Adrenal gland (tissue), 12 donors: Measurements from ENCODE around the gene HSPA13. TPM values are rescaled to one million over a fixed set of nuclear protein-coding genes. Genes with fewer than 3 reads are reported as not detected.

ENCODE experiments used
- DNase-seq, 7 donors: peaks; one replicate each; pipeline ENCODE4 v3.0.0-alpha.2; 2019 to 2020
- H3K27ac ChIP-seq, 5 donors: fragments of 200-600 bp; sonication (generic) in 4 of 5; 1 replicate in 3 of 5; 2 replicates in 2 of 5; pipeline versions ENCODE4 v1.5.1 to v1.8.0; 2016 to 2020; ENCODE audit warnings: mild to moderate bottlenecking in 1 of 5
- H3K27me3 ChIP-seq: fragments of 200-600 bp; 2 replicates; pipeline ENCODE4 v1.8.0; 2021
- H3K36me3 ChIP-seq, 2 donors: fragments of 200-600 bp; replicated peaks in 1 of 2; 1 replicate in 1 of 2; 2 replicates in 1 of 2; pipeline versions ENCODE4 v1.5.1 to v1.8.0; 2018 to 2022
- H3K4me1 ChIP-seq, 2 donors: fragments of 200-600 bp; replicated peaks in 1 of 2; 1 replicate in 1 of 2; 2 replicates in 1 of 2; pipeline versions ENCODE4 v1.5.1 to v1.8.0; 2018 to 2021
- H3K4me3 ChIP-seq, 4 donors: fragments of 200-600 bp; sonication (generic) in 3 of 4; one replicate each; pipeline ENCODE4 v1.5.1; 2016 to 2018
- H3K9me3 ChIP-seq, 3 donors: fragments of 200-600 bp; sonication (generic) in 1 of 3; replicated peaks in 1 of 3; 1 replicate in 2 of 3; 2 replicates in 1 of 3; pipeline versions ENCODE4 v1.5.1 to v1.8.0; 2016 to 2021
- CTCF ChIP-seq, 6 experiments: fragments of 450-650 bp in 4 of 6; fragments of 200-600 bp in 2 of 6; sonication (generic) in 1 of 6; IDR thresholded peaks; 1 replicate in 5 of 6; 2 replicates in 1 of 6; pipeline versions ENCODE4 v1.5.1 to v1.8.0; 2016 to 2021; ENCODE audit warnings: antibody characterized with exemption in 6 of 6, mild to moderate bottlenecking in 2 of 6, moderate library complexity in 1 of 6
- POLR2A ChIP-seq, 2 donors: fragments of 450-650 bp; IDR thresholded peaks; one replicate each; pipeline ENCODE4 v1.6.1; 2017; ENCODE audit warnings: antibody characterized with exemption in 2 of 2, mild to moderate bottlenecking in 2 of 2, moderate library complexity in 1 of 2
- WGBS, 4 donors: extraction: QIAGEN DNeasy Blood & Tissue Kit in 2 of 4; methylation state at CpG; one replicate each; pipeline versions ENCODE4 v1.1.5 to v1.1.7; 2013 to 2017; 5-methylcytosine and 5-hydroxymethylcytosine counted together
- intact Hi-C, 2 donors: fragments of 100-400 bp; cut with DNase I; formaldehyde crosslinking; loops; one replicate each; pipeline versions ENCODE4 v1.14.1 to v1.15.0; 2022 to 2023
- polyA plus RNA-seq, 3 donors: library from polyadenylated mRNA; stranded (reverse); fragments of 200-250 nt in 2 of 3; fragments of 350-450 nt in 1 of 3; fragmentation: Illumina TruSeq in 1 of 3; extraction: RNeasy Lipid Tissue Mini Kit (QIAGEN cat#74804) in 1 of 3; gene quantifications; one replicate each; pipeline ENCODE4 v1.2.3, GENCODE V29; 2013 to 2014
- total RNA-seq, 9 donors: library from RNA; depleted of rRNA in 4 of 9; stranded (reverse); fragments of >200 nt in 4 of 9; fragments of 120-200 nt in 1 of 9; fragmentation: NEBNext Ultra II Directional in 1 of 9; extraction: Animal tissue kit (Norgen Biotek cat#: 25700) in 1 of 9; gene quantifications; one replicate each; pipeline versions ENCODE4 v1.1.0 to v1.2.4, GENCODE V29; 2013 to 2023
- donor health status: healthy with polysubstance abuse.
- donor health status: Bipolar disorder and iron deficiency.
- donor health status: DM: yes; HTN: yes; CAD: no.
- donor health status: DM: no; HTN: no; CAD: no.
- donor health status: DM: no; HTN: no; CAD: no.
- donor health status: DM: yes; HTN: yes; CAD: no.

The HSPA13 gene
- total and polyA plus RNA-seq, 12 donors: 4.3 to 75.4 (median 25.9) TPM

GRCh38 chr21:14388282-14388681, 5.3 kb upstream of the HSPA13 start:
- H3K4me3 ChIP-seq: no peak overlapping the region
- no peak for TF ChIP-seq CTCF (IDR thresholded peaks at IDR 0.05)
- TF ChIP-seq POLR2A (IDR thresholded peaks at IDR 0.05): no peak
- no peaks in the 10 kb centered on the region for H3K27me3 ChIP-seq
- DNase-seq: no peak
- peaks cover 0 to 6% of the 10 kb centered on the region in 2 donors for H3K4me1 ChIP-seq
- intact Hi-C loops: no loop called here
- no peak overlapping the region for H3K27ac ChIP-seq
- 83 to 90% (median 88%) methylated on average over 2 of the region's 2 CpGs for WGBS, 4 donors
- H3K36me3 ChIP-seq: no peaks in the 10 kb centered on the region
- no peaks in the 10 kb centered on the region for H3K9me3 ChIP-seq

GRCh38 chr21:14384453-14384852, 1.5 kb upstream of the HSPA13 start:
- no peaks in the 10 kb centered on the region for H3K27me3 ChIP-seq
- H3K27ac ChIP-seq: peak overlapping the region in 1 of 5 donors; percentile 97
- no peak for TF ChIP-seq CTCF (IDR thresholded peaks at IDR 0.05)
- H3K9me3 ChIP-seq: no peaks in the 10 kb centered on the region
- peaks cover 6 to 26% of the 10 kb centered on the region in 2 donors for H3K4me1 ChIP-seq
- H3K36me3 ChIP-seq: no peaks in the 10 kb centered on the region
- DNase-seq: no peak
- H3K4me3 ChIP-seq: no peak overlapping the region
- intact Hi-C loops: no loop called here
- 83 to 94% (median 87%) methylated on average over 2 of the region's 2 CpGs for WGBS, 4 donors

- WGBS, 4 donors: 3% methylated on average over 20 to 21 of the region's 21 CpGs
- Histone ChIP-seq H3K27ac (peak overlapping the region; percentile 79 to 97 (median 89)), H3K4me1 (peaks cover 6 to 26% of the 10 kb centered on the region in 2 donors), H3K9me3 (no peaks in the 10 kb centered on the region), H3K36me3 (no peaks in the 10 kb centered on the region), H3K4me3 (peak overlapping the region; percentile 19 to 83 (median 58)), H3K27me3 (no peaks in the 10 kb centered on the region)
- TF ChIP-seq POLR2A (IDR thresholded peaks at IDR 0.05) (peak in 1 of 2 donors; percentile 38), CTCF (IDR thresholded peaks at IDR 0.05) (no peak)
- intact Hi-C loops: no loop called here
- peak in 6 of 7 donors; percentile 15 to 55 (median 32) for DNase-seq
Measured at GRCh38 chr21:14383596-14384180, 742 bp upstream of the HSPA13 start.

GRCh38 chr21:14382486-14382834, 486 bp downstream of the HSPA13 start:
- Histone ChIP-seq H3K9me3 (no peaks in the 10 kb centered on the region), H3K27ac (peak overlapping the region in 4 of 5 donors; percentile 72 to 93 (median 82)), H3K36me3 (peaks cover 0 to 9% of the 10 kb centered on the region in 2 donors), H3K4me1 (peaks cover 6 to 26% of the 10 kb centered on the region in 2 donors), H3K27me3 (no peaks in the 10 kb centered on the region), H3K4me3 (peak overlapping the region; percentile 58 to 91 (median 78))
- TF ChIP-seq CTCF (IDR thresholded peaks at IDR 0.05): peak in 1 of 6 experiments; percentile 25
- TF ChIP-seq POLR2A (IDR thresholded peaks at IDR 0.05): no peak
- 0 to 1% (median 0%) methylated on average over 4 to 9 of the region's 9 CpGs for WGBS, 4 donors
- intact Hi-C loops: no loop called here
- peak in 2 of 7 donors; percentile 23 to 48 for DNase-seq
